K562 (cell line): ENCODE measurements around the gene KDF1. TPM values are rescaled to one million over a fixed set of nuclear protein-coding genes. Genes with fewer than 3 reads are reported as not detected.

ENCODE experiments used
- BHLHE40 ChIP-seq: IDR thresholded peaks from 2 replicates; pipeline ENCODE4 v1.6.1; 2011; ENCODE audit warnings: low read length, improper control_type of control experiment
- COPS2 ChIP-seq: fragments of 450-650 bp; conservative IDR thresholded peaks from 2 replicates; pipeline ENCODE4 v1.6.1; 2016; ENCODE audit warnings: mild to moderate bottlenecking, moderate library complexity
- DACH1 ChIP-seq: fragments of 450-650 bp; IDR thresholded peaks from 2 replicates; pipeline ENCODE4 v1.6.1; 2018; ENCODE audit not compliant: partially characterized antibody
- EWSR1 ChIP-seq: fragments of 450-650 bp; IDR thresholded peaks from 2 replicates; pipeline ENCODE4 v1.6.1; 2018; ENCODE audit warnings: borderline replicate concordance, mild to moderate bottlenecking, low read depth, moderate library complexity; ENCODE audit not compliant: partially characterized antibody
- FOXJ2 ChIP-seq: fragments of 200-800 bp; sonication (Bioruptor generic); IDR thresholded peaks from 2 replicates; pipeline ENCODE4 v1.6.1; 2016; ENCODE audit warnings: missing genetic modification characterization, missing compliant biosample characterization
- NELFE ChIP-seq: IDR thresholded peaks from 2 replicates; pipeline ENCODE4 v1.6.1; 2011; ENCODE audit warnings: mild to moderate bottlenecking; ENCODE audit not compliant: insufficient read depth, insufficient read length
- POU5F1 ChIP-seq: fragments of 150-350 bp; IDR thresholded peaks from 2 replicates; pipeline ENCODE4 v1.6.1; 2014; ENCODE audit warnings: borderline replicate concordance, low read length, low read depth, mild to moderate bottlenecking; ENCODE audit not compliant: partially characterized antibody
- polyA plus RNA-seq, 8 experiments: library from polyadenylated mRNA; depleted of rRNA in 4 of 8; stranded (reverse) in 5 of 8; unstranded in 3 of 8; fragments of >200 nt; fragmentation: Nextera tagmentation in 2 of 8; fragmentation: Illumina TruSeq in 1 of 8; extraction: Ambion mirVana in 2 of 8; extraction: Trizol in 1 of 8; gene quantifications; 2 replicates each; pipeline versions ENCODE4 v1.2.1 to v1.2.3, GENCODE V29; 2011 to 2014; ENCODE audit warnings: inconsistent platforms in 1 of 8, missing spikeins in 1 of 8
- total RNA-seq, 7 experiments: library from RNA; depleted of rRNA in 6 of 7; stranded (reverse); fragments of >200 nt in 6 of 7; fragmentation: Illumina TruSeq in 2 of 7; extraction: Trizol in 2 of 7; gene quantifications; 2 replicates each; pipeline versions ENCODE4 v1.2.1 to v1.2.3, GENCODE V29; 2011 to 2021; ENCODE audit warnings: low replicate concordance in 1 of 7
- TF ChIP-seq, protein P1 (sequence below): fragments of 150-350 bp; IDR thresholded peaks from 2 replicates; pipeline ENCODE4 v1.6.1; 2014; ENCODE audit warnings: low read depth, mild to moderate bottlenecking, low read length, borderline replicate concordance
- TF ChIP-seq, protein P2 (sequence below): sonication (generic); formaldehyde crosslinking; IDR thresholded peaks from 2 replicates; pipeline ENCODE4 v1.9.0; 2022; ENCODE audit warnings: mild to moderate bottlenecking, missing genetic modification reagents
- TF ChIP-seq, protein P3 (sequence below): fragments of 450-650 bp; conservative IDR thresholded peaks from 2 replicates; pipeline ENCODE4 v1.6.1; 2016; ENCODE audit warnings: missing genetic modification characterization, low read depth, mild to moderate bottlenecking, control low read depth, missing compliant biosample characterization
- TF ChIP-seq, protein P4 (sequence below): fragments of 200-800 bp; sonication (Bioruptor generic); IDR thresholded peaks from 2 replicates; pipeline ENCODE4 v1.6.1; 2017; ENCODE audit warnings: missing genetic modification characterization, missing compliant biosample characterization

Gene KDF1
- total and polyA plus RNA-seq, 9 of the 15 experiments (the other 6 are each of a cell fraction or from before 2014, with no cell fraction given) = 0.38 to 1.9 (median 0.83) TPM

DNA sequence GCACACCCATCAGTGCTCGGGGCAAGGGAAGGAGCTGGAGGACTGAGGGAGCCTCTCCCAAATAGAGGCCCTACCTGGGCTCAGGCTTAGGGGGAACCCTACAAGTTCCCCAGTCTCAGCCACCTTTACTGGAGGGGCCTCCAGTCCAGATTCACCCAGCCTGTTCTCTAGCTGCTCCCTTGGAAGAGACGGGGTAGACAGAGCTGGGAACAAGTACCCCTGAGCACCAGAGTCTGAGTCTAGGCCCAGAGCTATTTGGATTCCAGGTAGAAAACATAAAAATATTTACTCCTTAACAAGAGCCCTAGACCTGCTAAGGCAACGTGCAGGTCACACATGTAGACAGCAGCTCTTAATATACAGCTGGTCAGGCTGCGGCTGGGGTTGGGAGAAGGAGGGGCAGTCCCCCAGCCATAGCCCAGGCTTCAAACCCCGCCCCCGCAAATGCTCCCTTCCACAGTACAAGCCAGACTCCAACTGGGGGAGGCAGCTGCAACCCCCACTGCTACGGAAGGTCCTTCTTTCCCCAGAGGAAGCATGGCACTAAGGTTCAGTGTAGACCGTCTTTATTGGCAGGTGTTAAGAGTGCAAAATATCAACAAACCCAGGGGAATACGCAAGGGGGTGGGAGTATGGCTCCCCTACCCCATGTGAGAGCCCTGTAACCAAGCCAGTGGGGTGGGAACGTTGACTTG, 44.4 kb upstream of the KDF1 start (continued):
- TF ChIP-seq, protein P1, sequence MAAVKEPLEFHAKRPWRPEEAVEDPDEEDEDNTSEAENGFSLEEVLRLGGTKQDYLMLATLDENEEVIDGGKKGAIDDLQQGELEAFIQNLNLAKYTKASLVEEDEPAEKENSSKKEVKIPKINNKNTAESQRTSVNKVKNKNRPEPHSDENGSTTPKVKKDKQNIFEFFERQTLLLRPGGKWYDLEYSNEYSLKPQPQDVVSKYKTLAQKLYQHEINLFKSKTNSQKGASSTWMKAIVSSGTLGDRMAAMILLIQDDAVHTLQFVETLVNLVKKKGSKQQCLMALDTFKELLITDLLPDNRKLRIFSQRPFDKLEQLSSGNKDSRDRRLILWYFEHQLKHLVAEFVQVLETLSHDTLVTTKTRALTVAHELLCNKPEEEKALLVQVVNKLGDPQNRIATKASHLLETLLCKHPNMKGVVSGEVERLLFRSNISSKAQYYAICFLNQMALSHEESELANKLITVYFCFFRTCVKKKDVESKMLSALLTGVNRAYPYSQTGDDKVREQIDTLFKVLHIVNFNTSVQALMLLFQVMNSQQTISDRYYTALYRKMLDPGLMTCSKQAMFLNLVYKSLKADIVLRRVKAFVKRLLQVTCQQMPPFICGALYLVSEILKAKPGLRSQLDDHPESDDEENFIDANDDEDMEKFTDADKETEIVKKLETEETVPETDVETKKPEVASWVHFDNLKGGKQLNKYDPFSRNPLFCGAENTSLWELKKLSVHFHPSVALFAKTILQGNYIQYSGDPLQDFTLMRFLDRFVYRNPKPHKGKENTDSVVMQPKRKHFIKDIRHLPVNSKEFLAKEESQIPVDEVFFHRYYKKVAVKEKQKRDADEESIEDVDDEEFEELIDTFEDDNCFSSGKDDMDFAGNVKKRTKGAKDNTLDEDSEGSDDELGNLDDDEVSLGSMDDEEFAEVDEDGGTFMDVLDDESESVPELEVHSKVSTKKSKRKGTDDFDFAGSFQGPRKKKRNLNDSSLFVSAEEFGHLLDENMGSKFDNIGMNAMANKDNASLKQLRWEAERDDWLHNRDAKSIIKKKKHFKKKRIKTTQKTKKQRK = no peak
- TF ChIP-seq COPS2 (no peak), POU5F1 (no peak), BHLHE40 (peak; percentile 48; the same call in 1 of the 2 replicates), EWSR1 (no peak), FOXJ2 (tag) (no peak), DACH1 (peak; percentile 47), NELFE (no peak)
- TF ChIP-seq, protein P2, sequence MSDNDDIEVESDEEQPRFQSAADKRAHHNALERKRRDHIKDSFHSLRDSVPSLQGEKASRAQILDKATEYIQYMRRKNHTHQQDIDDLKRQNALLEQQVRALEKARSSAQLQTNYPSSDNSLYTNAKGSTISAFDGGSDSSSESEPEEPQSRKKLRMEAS (CRISPR knock-in tag) = peak; percentile 54; the same call in 1 of the 2 replicates
- TF ChIP-seq, protein P3, sequence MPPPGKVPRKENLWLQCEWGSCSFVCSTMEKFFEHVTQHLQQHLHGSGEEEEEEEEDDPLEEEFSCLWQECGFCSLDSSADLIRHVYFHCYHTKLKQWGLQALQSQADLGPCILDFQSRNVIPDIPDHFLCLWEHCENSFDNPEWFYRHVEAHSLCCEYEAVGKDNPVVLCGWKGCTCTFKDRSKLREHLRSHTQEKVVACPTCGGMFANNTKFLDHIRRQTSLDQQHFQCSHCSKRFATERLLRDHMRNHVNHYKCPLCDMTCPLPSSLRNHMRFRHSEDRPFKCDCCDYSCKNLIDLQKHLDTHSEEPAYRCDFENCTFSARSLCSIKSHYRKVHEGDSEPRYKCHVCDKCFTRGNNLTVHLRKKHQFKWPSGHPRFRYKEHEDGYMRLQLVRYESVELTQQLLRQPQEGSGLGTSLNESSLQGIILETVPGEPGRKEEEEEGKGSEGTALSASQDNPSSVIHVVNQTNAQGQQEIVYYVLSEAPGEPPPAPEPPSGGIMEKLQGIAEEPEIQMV (tag) = no peak
- TF ChIP-seq, protein P4, sequence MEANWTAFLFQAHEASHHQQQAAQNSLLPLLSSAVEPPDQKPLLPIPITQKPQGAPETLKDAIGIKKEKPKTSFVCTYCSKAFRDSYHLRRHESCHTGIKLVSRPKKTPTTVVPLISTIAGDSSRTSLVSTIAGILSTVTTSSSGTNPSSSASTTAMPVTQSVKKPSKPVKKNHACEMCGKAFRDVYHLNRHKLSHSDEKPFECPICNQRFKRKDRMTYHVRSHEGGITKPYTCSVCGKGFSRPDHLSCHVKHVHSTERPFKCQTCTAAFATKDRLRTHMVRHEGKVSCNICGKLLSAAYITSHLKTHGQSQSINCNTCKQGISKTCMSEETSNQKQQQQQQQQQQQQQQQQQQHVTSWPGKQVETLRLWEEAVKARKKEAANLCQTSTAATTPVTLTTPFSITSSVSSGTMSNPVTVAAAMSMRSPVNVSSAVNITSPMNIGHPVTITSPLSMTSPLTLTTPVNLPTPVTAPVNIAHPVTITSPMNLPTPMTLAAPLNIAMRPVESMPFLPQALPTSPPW (CRISPR knock-in tag) = peak; percentile 97
